HG02763 (cell line): ENCODE results near the gene NKAIN2.

ENCODE experiments used
- ATAC-seq: cut with Tn5 transposase; IDR thresholded peaks from one replicate; pipeline ENCODE4 v1.9.1; 2021; ENCODE audit warnings: mild to moderate bottlenecking, moderate library complexity; ENCODE audit not compliant: unreplicated experiment

NKAIN2 gene

GRCh38 chr6:124073820-124074587, 270.3 kb downstream of the NKAIN2 start:
- no peak for ATAC-seq

GRCh38 chr6:124074606-124075005, 270.9 kb downstream of the NKAIN2 start:
- no peak for ATAC-seq

- no peak for ATAC-seq
Observed at GRCh38 chr6:124076336-124077048, 272.8 kb downstream of the NKAIN2 start.

GRCh38 chr6:124078169-124078568, 274.5 kb downstream of the NKAIN2 start:
- ATAC-seq, result no peak

DNA sequence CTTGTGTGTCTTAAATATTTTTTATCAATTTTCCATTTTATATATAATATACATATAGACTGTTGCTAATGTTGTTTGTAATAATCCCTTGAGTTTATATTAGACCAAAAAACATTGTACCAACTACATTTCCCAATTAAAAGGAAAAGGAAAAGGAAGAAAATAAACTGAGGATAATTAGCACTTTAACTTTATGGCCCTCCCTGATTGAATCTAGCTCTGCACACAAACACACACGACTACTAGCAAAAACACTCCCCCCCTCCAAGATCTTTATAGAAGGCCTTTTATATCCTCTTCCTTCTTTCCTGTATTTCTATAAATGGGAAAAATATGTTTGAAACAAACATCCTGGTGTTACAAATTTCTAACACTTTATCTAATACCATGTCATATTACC, 276.8 kb downstream of the NKAIN2 start:
- no peak for ATAC-seq

DNA sequence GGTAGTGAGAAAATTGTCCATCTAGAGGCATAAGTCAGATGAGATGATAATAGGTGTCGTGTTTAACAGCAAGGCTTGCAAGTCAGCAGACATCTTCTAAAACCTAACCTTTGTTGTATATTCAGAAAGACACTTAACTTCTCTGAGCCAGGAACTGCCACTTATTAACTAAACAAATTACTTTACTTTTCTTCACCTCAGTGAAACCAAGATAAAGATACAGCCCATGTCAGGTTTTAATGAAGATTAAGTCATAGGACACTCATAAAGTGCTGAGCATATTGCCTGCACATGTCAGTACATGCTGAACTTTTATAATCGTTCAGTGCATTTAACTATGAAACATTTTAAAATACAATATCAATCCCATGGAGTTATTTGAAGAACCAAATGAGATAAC, 286.8 kb downstream of the NKAIN2 start:
- no peak for ATAC-seq

DNA sequence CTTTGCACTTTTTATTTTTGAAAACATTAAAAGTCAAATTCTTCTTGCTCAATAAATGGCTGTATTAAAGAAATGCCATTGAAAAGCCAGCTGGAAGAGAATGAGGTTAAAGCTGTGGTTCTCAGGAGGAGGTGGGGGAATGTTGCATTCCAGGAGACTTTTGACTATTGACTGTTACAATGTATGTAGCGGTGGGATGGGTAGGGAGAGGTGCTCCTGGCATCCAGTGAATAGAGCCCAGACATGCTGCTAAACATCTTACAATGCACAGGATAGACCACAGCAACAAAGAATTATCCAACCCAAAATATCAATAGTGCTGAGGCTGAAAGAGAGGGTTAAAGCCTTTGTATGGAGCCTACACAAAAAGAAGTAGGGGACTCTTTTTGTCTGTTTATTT, 295.9 kb downstream of the NKAIN2 start:
- ATAC-seq, result no peak

- ATAC-seq, result no peak
Observed at GRCh38 chr6:124110514-124110913, 306.8 kb downstream of the NKAIN2 start.

DNA sequence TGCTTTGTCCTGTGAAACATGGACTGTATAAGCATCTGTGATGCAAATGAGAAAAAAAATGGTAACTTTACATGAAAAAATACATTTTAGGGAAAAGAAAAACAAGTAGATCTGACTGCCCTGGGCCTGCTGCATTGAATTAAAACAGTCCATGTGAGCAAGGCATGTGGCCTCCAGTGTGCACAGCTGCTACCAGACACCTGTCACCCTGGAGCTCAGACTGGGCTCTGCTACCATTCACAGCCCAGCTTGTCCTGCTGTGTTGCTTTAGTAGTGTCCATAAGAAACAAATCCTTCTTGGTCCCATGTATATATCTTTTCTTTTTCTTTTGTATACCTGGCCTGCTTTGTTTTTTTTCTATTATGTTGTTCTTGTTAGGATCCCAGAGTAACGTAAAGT, 315.9 kb downstream of the NKAIN2 start:
- ATAC-seq, result no peak

- ATAC-seq, result no peak
Observed at GRCh38 chr6:124123617-124124209, 320.0 kb downstream of the NKAIN2 start.

DNA sequence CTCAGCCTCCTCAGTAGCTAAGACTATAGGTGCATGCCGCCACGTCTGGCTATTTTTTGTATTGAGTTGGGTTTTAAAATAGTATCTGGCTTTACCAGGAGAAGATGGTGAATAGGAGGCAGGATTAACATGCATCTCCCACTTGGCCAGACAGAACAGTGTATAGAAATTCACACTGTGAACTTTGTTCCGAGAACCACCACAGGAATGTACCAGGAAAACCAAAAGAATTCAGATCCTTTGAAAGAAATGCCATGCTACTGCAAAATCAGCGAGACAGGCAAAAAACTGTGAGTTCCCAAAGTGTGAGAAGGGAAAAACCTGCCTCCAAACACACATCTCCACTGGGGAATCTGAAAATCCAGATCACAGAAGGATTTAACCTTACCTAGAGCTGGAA, 327.6 kb downstream of the NKAIN2 start:
- ATAC-seq, result no peak

DNA sequence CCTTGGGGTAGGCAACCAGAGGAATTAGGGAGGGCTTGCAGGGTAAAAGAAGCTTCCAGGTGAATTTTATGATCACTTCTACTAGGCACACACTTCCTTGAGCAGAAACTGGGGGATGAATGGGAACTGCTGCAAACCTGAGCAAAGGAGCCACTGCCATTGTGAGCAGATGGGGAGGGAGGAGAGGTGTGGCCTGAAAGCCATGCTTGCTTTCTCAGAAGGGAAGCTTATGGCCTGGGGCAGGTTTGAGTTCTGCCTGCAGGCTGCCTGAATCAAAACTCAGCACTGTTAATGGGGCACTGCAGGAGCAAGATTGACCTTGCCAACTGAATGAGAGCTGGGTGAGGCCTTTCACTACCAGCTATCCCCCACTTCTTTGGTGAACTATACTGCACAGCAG, 328.1 kb downstream of the NKAIN2 start:
- no peak for ATAC-seq

DNA sequence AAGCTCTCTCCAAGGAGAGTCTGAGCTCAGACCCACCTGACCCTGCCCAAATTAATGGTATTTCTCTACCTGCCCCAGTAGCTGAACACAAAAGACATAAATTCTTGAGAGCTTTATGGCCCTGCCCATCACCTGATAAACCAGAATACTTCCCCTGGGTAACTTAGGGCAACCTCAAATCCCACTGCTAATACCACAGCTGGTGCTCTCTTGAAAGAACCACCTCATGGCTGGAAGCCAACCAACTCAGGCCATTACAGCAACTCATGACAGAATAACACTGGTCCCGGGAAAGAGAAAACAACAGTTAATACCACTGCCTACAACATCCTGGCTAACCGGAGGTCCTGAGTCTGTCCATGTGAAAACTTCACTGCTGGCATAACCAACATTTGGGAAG, 328.6 kb downstream of the NKAIN2 start:
- ATAC-seq, result no peak

- ATAC-seq, result no peak
Observed at GRCh38 chr6:124142852-124143251, 339.2 kb downstream of the NKAIN2 start.

DNA sequence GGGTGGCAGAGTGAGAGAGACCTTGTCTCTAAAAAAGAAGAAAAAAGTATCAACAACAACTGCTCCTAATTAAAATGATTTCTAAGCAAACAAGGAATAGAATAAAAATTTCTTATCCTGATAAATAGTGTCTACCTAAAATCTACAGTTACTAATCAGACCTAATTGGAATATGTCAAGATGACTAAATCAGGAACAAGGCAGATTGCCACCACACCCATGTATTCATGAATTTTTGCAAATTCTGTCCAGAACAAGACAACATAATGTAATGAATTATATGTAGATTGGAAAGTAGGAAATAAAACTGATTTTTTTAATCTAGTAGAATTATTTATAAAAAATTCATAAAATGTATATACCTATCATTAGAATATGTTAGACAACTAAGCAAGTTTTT, 339.8 kb downstream of the NKAIN2 start:
- no peak for ATAC-seq

- no peak for ATAC-seq
Observed at GRCh38 chr6:124147621-124148020, 344.0 kb downstream of the NKAIN2 start.

- ATAC-seq, result no peak
Observed at GRCh38 chr6:124148236-124148957, 344.7 kb downstream of the NKAIN2 start.

- no peak for ATAC-seq
Observed at GRCh38 chr6:124149646-124150045, 346.0 kb downstream of the NKAIN2 start.

GRCh38 chr6:124158024-124158423, 354.4 kb downstream of the NKAIN2 start:
- no peak for ATAC-seq

DNA sequence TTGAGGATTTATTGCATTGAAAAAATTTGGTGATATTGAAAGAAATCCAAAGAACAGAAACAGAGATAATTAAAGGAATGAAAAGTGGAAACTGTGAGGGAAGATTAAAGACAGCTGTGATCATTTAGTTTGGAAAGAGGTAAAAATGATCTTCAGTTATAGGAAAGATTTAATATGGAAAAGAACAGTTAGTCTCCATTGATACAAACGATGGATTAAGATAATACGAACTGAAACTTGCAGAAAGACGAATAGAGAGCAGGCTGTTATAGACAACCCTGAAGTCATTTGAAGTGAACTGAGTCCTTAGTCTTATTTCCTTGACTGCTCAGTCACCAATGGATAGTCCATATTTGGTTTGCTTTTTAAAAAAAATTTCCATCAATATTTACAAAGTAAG, 360.0 kb downstream of the NKAIN2 start:
- ATAC-seq, result no peak

DNA sequence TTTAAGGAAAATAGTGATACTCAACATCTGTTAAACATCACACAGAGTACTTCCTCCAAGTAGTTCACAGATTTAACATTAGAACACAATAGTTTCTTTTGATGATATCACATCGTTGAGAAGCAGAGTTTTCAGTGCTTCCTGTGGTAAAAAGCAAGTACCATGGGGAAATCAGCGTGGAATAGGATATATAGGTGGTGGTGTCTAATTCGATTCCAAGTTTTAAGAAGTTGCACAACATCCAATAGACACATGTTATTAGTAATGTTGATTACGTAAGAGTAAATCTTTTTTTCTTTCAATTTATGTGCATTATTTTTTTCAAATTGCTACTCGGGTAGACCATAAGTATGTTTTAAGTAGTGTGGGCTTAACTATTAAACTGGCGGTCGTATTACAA, 360.7 kb downstream of the NKAIN2 start:
- no peak for ATAC-seq
